Mammary epithelial cell (primary cell): ENCODE measurements around the gene EIF3L.

Experiments used
- EZH2 ChIP-seq: IDR thresholded peaks from 2 replicates; pipeline ENCODE4 v1.6.1; 2012; ENCODE audit warnings: low read length, inconsistent platforms, borderline replicate concordance
- TF ChIP-seq, protein P1 (sequence below), 2 donors: IDR thresholded peaks in 1 of 2; conservative IDR thresholded peaks in 1 of 2; 2 replicates each; pipeline ENCODE4 v1.5.1; 2011 to 2012; ENCODE audit warnings: inconsistent platforms in 2 of 2, low read length in 2 of 2, mild to moderate bottlenecking in 2 of 2, control low read depth in 1 of 2, low read depth in 1 of 2; ENCODE audit not compliant: insufficient read depth in 1 of 2; ENCODE audit errors: extremely low read depth in 1 of 2

DNA sequence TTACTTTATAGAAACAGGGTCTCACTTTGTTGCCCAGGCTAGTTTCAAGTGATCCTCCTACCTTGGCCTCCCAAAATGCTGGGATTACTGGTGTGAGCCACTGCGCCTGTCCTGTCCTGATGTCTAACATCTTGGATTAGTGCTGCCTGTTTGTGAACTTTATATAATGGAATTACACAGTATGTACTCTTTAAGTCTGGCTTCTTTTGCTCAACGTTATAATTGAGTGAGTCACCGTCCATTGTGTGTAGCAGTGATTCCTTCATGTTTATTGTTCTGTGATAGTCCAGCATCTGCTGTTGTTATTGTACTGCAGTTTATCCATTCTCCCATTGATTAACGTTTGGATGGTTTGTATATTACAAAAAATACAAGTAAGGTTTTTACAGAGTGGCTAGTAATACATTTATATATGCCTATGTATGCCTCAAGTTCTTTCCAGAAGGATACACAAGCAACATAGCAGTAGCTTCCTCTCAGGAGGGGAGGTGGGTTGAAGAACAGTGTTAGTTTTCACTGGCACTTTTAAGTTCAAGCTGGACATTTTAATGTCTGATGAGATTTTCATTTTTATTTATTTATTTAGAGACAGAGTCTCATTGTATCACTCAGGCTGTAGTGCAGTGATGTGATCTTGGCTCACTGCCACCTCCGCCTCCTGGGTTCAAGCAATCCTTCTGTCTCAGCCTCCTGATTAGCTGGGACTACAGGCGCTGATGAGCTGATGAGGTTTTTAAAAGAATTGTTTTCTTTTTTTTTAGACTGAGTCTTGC lies 31.6 kb downstream of the EIF3L start:
- TF ChIP-seq, protein P1, sequence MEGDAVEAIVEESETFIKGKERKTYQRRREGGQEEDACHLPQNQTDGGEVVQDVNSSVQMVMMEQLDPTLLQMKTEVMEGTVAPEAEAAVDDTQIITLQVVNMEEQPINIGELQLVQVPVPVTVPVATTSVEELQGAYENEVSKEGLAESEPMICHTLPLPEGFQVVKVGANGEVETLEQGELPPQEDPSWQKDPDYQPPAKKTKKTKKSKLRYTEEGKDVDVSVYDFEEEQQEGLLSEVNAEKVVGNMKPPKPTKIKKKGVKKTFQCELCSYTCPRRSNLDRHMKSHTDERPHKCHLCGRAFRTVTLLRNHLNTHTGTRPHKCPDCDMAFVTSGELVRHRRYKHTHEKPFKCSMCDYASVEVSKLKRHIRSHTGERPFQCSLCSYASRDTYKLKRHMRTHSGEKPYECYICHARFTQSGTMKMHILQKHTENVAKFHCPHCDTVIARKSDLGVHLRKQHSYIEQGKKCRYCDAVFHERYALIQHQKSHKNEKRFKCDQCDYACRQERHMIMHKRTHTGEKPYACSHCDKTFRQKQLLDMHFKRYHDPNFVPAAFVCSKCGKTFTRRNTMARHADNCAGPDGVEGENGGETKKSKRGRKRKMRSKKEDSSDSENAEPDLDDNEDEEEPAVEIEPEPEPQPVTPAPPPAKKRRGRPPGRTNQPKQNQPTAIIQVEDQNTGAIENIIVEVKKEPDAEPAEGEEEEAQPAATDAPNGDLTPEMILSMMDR (conservative IDR thresholded peaks at IDR 0.05 in 1 of 2, IDR thresholded peaks at IDR 0.05 in 1 of 2; ENCODE audit: extremely low read depth in 1 of 2, insufficient read depth in 1 of 2, low read depth in 1 of 2, low read length in 2 of 2): no peak
- TF ChIP-seq EZH2: no peak
